Stomach (tissue), 9 donors: ENCODE measurements around the gene KLHL21. TPM values are rescaled to one million over a fixed set of nuclear protein-coding genes. Genes with fewer than 3 reads are reported as not detected.
A peak's percentile ranks its signal among the peaks of the same experiment; 100 is the strongest.
"Not testable (repeated sequence)": the region's sequence is repeated elsewhere in the genome, so short reads cannot be mapped to it uniquely, and the experiment has no call there.

Experiments used
- DNase-seq, 2 donors: peaks; one replicate each; pipeline versions ENCODE4 v3.0.0 to v3.0.0-alpha.2; 2013 to 2019
- H3K27ac ChIP-seq, 5 donors: fragments of 200-600 bp in 4 of 5; sonication (generic) in 4 of 5; one replicate each; pipeline ENCODE4 v1.5.1; 2013 to 2019; ENCODE audit warnings: mild to moderate bottlenecking in 1 of 5, moderate library complexity in 1 of 5
- H3K27me3 ChIP-seq, 3 donors: fragments of 200-600 bp; sonication (generic); one replicate each; pipeline ENCODE4 v1.5.1; 2017 to 2019; ENCODE audit warnings: mixed run types in 1 of 3
- H3K36me3 ChIP-seq, 4 donors: fragments of 200-600 bp; sonication (generic); 1 replicate in 3 of 4; 2 replicates in 1 of 4; pipeline ENCODE4 v1.5.1; 2016 to 2019
- H3K4me1 ChIP-seq, 4 donors: fragments of 200-600 bp; sonication (generic); one replicate each; pipeline ENCODE4 v1.5.1; 2016 to 2019
- H3K4me3 ChIP-seq, 4 donors: fragments of 200-600 bp; sonication (generic) in 3 of 4; one replicate each; pipeline ENCODE4 v1.5.1; 2016 to 2019; ENCODE audit warnings: mild to moderate bottlenecking in 1 of 4
- H3K9me3 ChIP-seq, 4 donors: fragments of 200-600 bp; sonication (generic); one replicate each; pipeline ENCODE4 v1.5.1; 2016 to 2019
- CTCF ChIP-seq, 7 experiments: fragments of 450-650 bp in 4 of 7; fragments of 200-600 bp in 3 of 7; sonication (generic) in 3 of 7; IDR thresholded peaks; one replicate each; pipeline ENCODE4 v1.5.1; 2016 to 2019; ENCODE audit warnings: antibody characterized with exemption in 7 of 7, control low read depth in 2 of 7, mild to moderate bottlenecking in 1 of 7
- EP300 ChIP-seq: sonication (generic); formaldehyde crosslinking; IDR thresholded peaks from one replicate; pipeline ENCODE4 v1.6.1; 2017; ENCODE audit warnings: antibody characterized with exemption
- POLR2A ChIP-seq, 4 donors: fragments of 450-650 bp; IDR thresholded peaks; one replicate each; pipeline ENCODE4 v1.6.1; 2016; ENCODE audit warnings: antibody characterized with exemption in 4 of 4, control low read depth in 2 of 4, mild to moderate bottlenecking in 1 of 4, moderate library complexity in 1 of 4
- POLR2AphosphoS5 ChIP-seq, 3 donors: sonication (generic); formaldehyde crosslinking; IDR thresholded peaks; one replicate each; pipeline ENCODE4 v1.6.1; 2016; ENCODE audit warnings: antibody characterized with exemption in 3 of 3
- WGBS, 5 donors: extraction: QIAGEN DNeasy Blood & Tissue Kit in 3 of 5; methylation state at CpG; one replicate each; pipeline versions ENCODE4 v1.1.5 to v1.1.7; 2013 to 2018; 5-methylcytosine and 5-hydroxymethylcytosine counted together
- intact Hi-C: fragments of 100-400 bp; cut with DNase I; formaldehyde crosslinking; loops from one replicate; pipeline ENCODE4 v1.15.1; 2023; ENCODE audit warnings: low total_unique reads
- polyA plus RNA-seq, 3 donors: library from polyadenylated mRNA; stranded (reverse); fragments of 200-250 nt; gene quantifications; one replicate each; pipeline ENCODE4 v1.2.3, GENCODE V29; 2013
- total RNA-seq, 5 donors: library from RNA; depleted of rRNA; stranded (reverse); fragments of >200 nt; gene quantifications; one replicate each; pipeline versions ENCODE4 v1.1.0 to v1.2.3, GENCODE V29; 2014 to 2016
- donor health status: healthy with polysubstance abuse.
- donor health status: Bipolar disorder and iron deficiency.
- donor health status: healthy.

KLHL21 gene
- total and polyA plus RNA-seq, 8 donors, result 9.2 to 59.8 (median 19.4) TPM

- Histone ChIP-seq H3K9me3 (peaks cover 0 to 8% (median 8%) of the 10 kb centered on the region in 4 donors), H3K4me1 (no peaks in the 10 kb centered on the region), H3K27ac (no peak overlapping the region), H3K27me3 (peaks cover 0 to 3% (median 0%) of the 10 kb centered on the region in 3 donors), H3K36me3 (no peaks in the 10 kb centered on the region), H3K4me3 (no peak overlapping the region)
- intact Hi-C loops, result no loop called here
- WGBS, 5 donors, result 91 to 94% (median 91%) methylated on average over 11 of the region's 11 CpGs
- no peak for DNase-seq
- no peak for TF ChIP-seq CTCF (IDR thresholded peaks at IDR 0.05)
- no peak for TF ChIP-seq POLR2AphosphoS5 (IDR thresholded peaks at IDR 0.05)
- TF ChIP-seq POLR2A (IDR thresholded peaks at IDR 0.05), result no peak
- TF ChIP-seq EP300, result no peak
These were observed 33.6 kb downstream of the KLHL21 start for GRCh38 chr1:6569033-6569432.

GRCh38 chr1:6560267-6560666 lies 42.4 kb downstream of the KLHL21 start:
- WGBS, 5 donors, result 61 to 71% (median 65%) methylated on average over 9 of the region's 9 CpGs
- Histone ChIP-seq H3K4me1 (peaks cover 2 to 3% (median 2%) of the 10 kb centered on the region in 4 donors), H3K27me3 (peaks cover 0 to 10% (median 0%) of the 10 kb centered on the region in 3 donors), H3K27ac (no peak overlapping the region), H3K4me3 (no peak overlapping the region), H3K36me3 (no peaks in the 10 kb centered on the region), H3K9me3 (no peaks in the 10 kb centered on the region)
- intact Hi-C loops, result no loop called here
- TF ChIP-seq EP300 (no peak), POLR2A (IDR thresholded peaks at IDR 0.05) (no peak), POLR2AphosphoS5 (IDR thresholded peaks at IDR 0.05) (no peak), CTCF (IDR thresholded peaks at IDR 0.05) (no peak)
- DNase-seq, result no peak

GRCh38 chr1:6559161-6559560 lies 43.5 kb downstream of the KLHL21 start:
- intact Hi-C loops, H3K27ac ChIP-seq, H3K4me3 ChIP-seq, H3K9me3 ChIP-seq, H3K27me3 ChIP-seq, H3K36me3 ChIP-seq, DNase-seq: not testable (repeated sequence)
- WGBS, 5 donors, result 84 to 89% (median 87%) methylated on average over 11 of the region's 11 CpGs
- peaks cover 9 to 12% (median 11%) of the 10 kb centered on the region in 4 donors for H3K4me1 ChIP-seq

- Histone ChIP-seq H3K4me3 (no peak overlapping the region), H3K27me3 (peaks cover 0 to 3% (median 0%) of the 10 kb centered on the region in 3 donors), H3K9me3 (no peaks in the 10 kb centered on the region), H3K36me3 (no peaks in the 10 kb centered on the region), H3K4me1 (peaks cover 19 to 26% (median 23%) of the 10 kb centered on the region in 4 donors), H3K27ac (no peak overlapping the region)
- TF ChIP-seq POLR2AphosphoS5 (IDR thresholded peaks at IDR 0.05) (no peak), EP300 (no peak), CTCF (IDR thresholded peaks at IDR 0.05) (no peak), POLR2A (IDR thresholded peaks at IDR 0.05) (no peak)
- intact Hi-C loops, result no loop called here
- WGBS, 5 donors, result 63 to 86% (median 83%) methylated on average over 1 of the region's 1 CpG
- no peak for DNase-seq
These were observed 45.1 kb downstream of the KLHL21 start for GRCh38 chr1:6557597-6557996.

GRCh38 chr1:6554907-6555778 lies 47.5 kb downstream of the KLHL21 start, which contains the start of gene TAS1R1:
Gene TAS1R1, plus strand, starts transcription at chr1:6555307. Its CDS starts 67 bp downstream, at chr1:6555374.
- peaks cover 3 to 13% (median 12%) of the 10 kb centered on the region in 4 donors for H3K36me3 ChIP-seq
- WGBS, 5 donors, result 52 to 68% (median 56%) methylated on average over 18 to 19 of the region's 19 CpGs
- H3K27ac ChIP-seq, result peak within 1 kb of the TSS; percentile 76 to 91 (median 86)
- peak; percentile 64 to 76 for DNase-seq
- no peaks in the 10 kb centered on the region for H3K27me3 ChIP-seq
- intact Hi-C loops, result no loop called here
- TF ChIP-seq POLR2AphosphoS5 (IDR thresholded peaks at IDR 0.05), result no peak
- peak within 1 kb of the TSS; percentile 87 to 98 (median 94) for H3K4me3 ChIP-seq
- H3K9me3 ChIP-seq, result no peaks in the 10 kb centered on the region
- H3K4me1 ChIP-seq, result peaks cover 22 to 37% (median 35%) of the 10 kb centered on the region in 4 donors
